GM12892 (cell line): ENCODE results near the gene SEL1L3.

Source experiments
- POLR2A ChIP-seq: IDR thresholded peaks from 2 replicates; pipeline ENCODE4 v1.6.1; 2011; ENCODE audit warnings: low read depth, low read length, control low read depth
- POLR2AphosphoS5 ChIP-seq: IDR thresholded peaks from 2 replicates; pipeline ENCODE4 v1.6.1; 2011; ENCODE audit warnings: low read depth, low read length, control low read depth
- TAF1 ChIP-seq: IDR thresholded peaks from 2 replicates; pipeline ENCODE4 v1.6.1; 2011; ENCODE audit warnings: low read depth, mild to moderate bottlenecking, control low read depth, low read length, borderline replicate concordance

DNA sequence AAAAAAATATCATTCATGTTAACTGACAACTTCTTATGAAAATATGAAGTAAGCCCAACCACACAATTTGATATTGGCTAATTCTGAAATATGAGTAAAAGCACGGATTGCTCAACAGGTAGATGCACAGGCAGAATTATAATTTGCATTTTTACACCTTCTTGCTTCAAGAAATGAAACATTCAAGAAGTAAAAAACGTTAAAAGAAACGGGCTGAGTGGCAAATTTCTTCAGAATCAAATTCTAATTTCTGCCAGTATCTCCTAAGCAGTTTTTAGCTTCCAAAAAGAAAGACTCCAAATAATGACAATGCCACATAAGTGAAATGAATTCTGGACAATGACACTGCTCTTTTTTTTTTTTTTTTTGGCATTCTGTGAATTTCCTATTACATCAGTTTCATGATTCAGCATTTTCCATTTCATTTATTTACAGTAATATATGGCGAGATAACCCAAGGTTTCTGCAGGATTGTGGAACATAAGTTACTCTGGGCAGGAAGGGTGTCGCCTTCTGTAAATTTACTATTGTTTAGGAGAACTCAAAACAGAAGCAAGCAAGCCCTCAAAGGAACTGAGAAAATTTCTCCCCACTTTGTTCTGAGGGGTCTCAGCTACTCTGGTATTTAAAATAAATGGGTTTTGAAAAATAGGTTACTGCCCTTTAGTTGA lies 1.4 kb downstream of the SEL1L3 start:
- TF ChIP-seq POLR2A (no peak), POLR2AphosphoS5 (no peak), TAF1 (no peak)
